ENCODE results near the gene CTCF. TPM values are rescaled to one million over a fixed set of nuclear protein-coding genes. Genes with fewer than 3 reads are reported as not detected.

Gene CTCF
- total and polyA plus RNA-seq, 2 experiments from 2014 or later: 35.5 to 46.0 TPM

DNA sequence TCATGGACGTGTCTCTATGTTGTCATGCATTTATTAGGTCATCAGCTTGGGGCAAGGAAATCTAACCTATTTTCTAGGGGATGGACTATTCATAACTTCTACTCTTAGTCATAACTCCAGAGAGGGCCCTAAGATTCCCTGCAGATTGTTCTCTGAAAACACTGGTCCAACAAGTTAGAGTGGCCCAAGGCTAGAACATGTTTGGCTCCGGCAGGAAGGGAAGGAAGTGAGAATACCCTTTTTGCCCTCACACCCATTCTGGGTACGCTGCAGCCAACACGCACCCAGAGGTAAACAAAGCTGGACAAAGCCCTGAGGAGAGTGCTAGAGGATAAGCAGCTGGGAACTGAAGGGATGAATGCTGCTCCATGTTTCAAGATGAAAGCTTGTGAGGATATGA, 114.2 kb downstream of the CTCF start:
- no peak for TF ChIP-seq EZH2phosphoT487 (IDR thresholded peaks at IDR 0.05; ENCODE audit: low read depth, severe bottlenecking, unreplicated experiment)
- TF ChIP-seq EZH2 (IDR thresholded peaks at IDR 0.05; ENCODE audit: borderline replicate concordance): no peak
- TF ChIP-seq, protein P1, sequence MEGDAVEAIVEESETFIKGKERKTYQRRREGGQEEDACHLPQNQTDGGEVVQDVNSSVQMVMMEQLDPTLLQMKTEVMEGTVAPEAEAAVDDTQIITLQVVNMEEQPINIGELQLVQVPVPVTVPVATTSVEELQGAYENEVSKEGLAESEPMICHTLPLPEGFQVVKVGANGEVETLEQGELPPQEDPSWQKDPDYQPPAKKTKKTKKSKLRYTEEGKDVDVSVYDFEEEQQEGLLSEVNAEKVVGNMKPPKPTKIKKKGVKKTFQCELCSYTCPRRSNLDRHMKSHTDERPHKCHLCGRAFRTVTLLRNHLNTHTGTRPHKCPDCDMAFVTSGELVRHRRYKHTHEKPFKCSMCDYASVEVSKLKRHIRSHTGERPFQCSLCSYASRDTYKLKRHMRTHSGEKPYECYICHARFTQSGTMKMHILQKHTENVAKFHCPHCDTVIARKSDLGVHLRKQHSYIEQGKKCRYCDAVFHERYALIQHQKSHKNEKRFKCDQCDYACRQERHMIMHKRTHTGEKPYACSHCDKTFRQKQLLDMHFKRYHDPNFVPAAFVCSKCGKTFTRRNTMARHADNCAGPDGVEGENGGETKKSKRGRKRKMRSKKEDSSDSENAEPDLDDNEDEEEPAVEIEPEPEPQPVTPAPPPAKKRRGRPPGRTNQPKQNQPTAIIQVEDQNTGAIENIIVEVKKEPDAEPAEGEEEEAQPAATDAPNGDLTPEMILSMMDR (IDR thresholded peaks at IDR 0.05; ENCODE audit: poor library complexity): no peak
- H3K27ac ChIP-seq: no peak overlapping the region
- no peaks in the 10 kb centered on the region for H3K36me3 ChIP-seq (replicated peaks; ENCODE audit: insufficient read depth, low read depth)
- H3K27me3 ChIP-seq: no peaks in the 10 kb centered on the region
- no peaks in the 10 kb centered on the region for H4K20me1 ChIP-seq (ENCODE audit: insufficient read depth, poor library complexity, severe bottlenecking)
- no peak overlapping the region for H3K4me3 ChIP-seq
- WGBS (ENCODE audit: low lambda C conversion rate, missing lambda C conversion rate): 88% methylated on average over 4 of the region's 4 CpGs
- no peak overlapping the region for H2AFZ ChIP-seq
- no peak overlapping the region for H3K4me2 ChIP-seq
- H3K79me2 ChIP-seq: no peaks in the 10 kb centered on the region
- DNase-seq (ENCODE audit: low spot score): no peak
- peaks cover 7% of the 10 kb centered on the region for H3K4me1 ChIP-seq (ENCODE audit: insufficient read depth)
- no peaks in the 10 kb centered on the region for H3K9me2 ChIP-seq (replicated peaks; ENCODE audit: insufficient read depth)
- no peaks in the 10 kb centered on the region for H3K9me3 ChIP-seq (ENCODE audit: low read depth)

DNA sequence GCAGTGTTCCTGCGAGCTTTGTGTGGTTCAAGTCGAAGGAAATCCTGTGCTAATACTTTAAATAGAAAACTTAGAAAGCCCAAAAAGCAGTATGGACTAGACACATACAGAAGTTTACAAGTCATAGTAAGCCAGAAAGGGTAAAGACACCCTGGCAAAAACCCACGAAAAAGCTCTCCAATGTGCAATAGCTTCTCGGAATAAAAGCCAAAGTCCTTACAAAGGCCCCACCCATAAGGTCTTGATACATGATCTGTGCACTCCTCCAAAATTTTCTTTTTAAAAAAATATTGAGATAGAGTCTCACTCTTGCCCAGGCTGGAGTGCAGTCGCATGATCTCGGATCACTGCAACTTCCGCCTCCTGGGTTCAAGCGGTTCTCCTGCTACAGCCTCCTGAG, 114.6 kb downstream of the CTCF start:
- 84% methylated on average over 8 of the region's 8 CpGs for WGBS (ENCODE audit: low lambda C conversion rate, missing lambda C conversion rate)
- Histone ChIP-seq H3K4me3 (no peak overlapping the region), H3K4me2 (no peak overlapping the region), H3K9me2 (replicated peaks; ENCODE audit: insufficient read depth) (no peaks in the 10 kb centered on the region), H3K36me3 (replicated peaks; ENCODE audit: insufficient read depth, low read depth) (no peaks in the 10 kb centered on the region), H3K79me2 (no peaks in the 10 kb centered on the region), H3K9me3 (ENCODE audit: low read depth) (no peaks in the 10 kb centered on the region), H3K27ac (no peak overlapping the region), H3K4me1 (ENCODE audit: insufficient read depth) (peaks cover 7% of the 10 kb centered on the region), H3K27me3 (no peaks in the 10 kb centered on the region), H4K20me1 (ENCODE audit: insufficient read depth, poor library complexity, severe bottlenecking) (no peaks in the 10 kb centered on the region), H2AFZ (no peak overlapping the region)
- DNase-seq (ENCODE audit: low spot score): no peak
- no peak for TF ChIP-seq EZH2phosphoT487 (IDR thresholded peaks at IDR 0.05; ENCODE audit: low read depth, severe bottlenecking, unreplicated experiment)
- TF ChIP-seq EZH2 (IDR thresholded peaks at IDR 0.05; ENCODE audit: borderline replicate concordance): no peak
- TF ChIP-seq, protein P1 (IDR thresholded peaks at IDR 0.05; ENCODE audit: poor library complexity): no peak

DNA sequence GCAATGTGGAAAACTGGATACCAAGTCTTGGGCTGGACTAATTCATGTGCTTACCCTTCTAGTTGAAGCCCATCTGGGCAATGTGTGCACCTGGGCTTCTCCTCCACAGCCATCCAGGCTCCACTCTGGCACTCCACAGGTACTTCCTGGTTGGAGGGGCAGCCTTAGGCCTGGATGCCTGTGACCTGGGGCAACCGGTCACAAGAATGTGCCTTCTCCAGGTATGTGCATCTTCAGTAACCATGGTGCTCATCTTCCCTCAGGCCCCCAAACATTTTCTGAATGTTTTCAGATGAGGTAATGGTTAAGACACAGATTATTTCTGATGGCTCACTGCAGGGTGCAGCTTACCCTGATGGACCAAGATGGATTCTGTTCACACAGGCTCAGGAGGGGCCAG, 115.4 kb downstream of the CTCF start:
- DNase-seq (ENCODE audit: low spot score): no peak
- WGBS (ENCODE audit: low lambda C conversion rate, missing lambda C conversion rate): 86% methylated on average over 1 of the region's 1 CpG
- no peaks in the 10 kb centered on the region for H3K9me2 ChIP-seq (replicated peaks; ENCODE audit: insufficient read depth)

DNA sequence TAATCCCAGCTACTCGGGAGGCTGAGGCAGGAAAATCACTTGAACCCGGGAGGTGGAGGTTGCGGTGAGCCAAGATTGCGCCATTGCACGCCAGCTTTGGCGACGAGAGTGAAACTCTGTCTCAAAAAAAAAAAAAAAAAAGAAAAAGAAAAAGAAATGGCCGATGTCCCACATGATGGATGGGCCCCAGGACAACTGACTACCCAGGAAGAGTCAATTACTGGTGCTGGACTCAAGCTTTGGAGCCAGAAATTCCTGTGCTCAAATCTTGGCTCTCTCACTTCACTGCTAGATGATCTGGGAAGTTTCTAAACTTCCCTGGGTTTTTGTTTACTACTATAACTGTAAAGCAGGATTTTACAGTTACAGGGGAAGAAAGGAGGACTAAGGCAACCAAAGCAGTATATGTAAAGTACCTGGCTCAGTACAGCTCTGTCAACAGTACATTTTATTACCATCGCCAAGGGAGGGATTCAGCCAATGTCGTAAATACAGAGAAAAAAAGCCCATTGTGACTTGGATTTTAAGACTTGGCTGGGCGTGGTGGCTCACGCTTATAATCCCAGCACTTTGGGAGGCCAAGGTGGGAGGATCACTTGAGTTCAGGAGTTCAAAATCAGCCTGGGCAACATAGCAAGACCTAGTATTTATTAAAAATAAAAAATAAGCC, 116.2 kb downstream of the CTCF start:
- Histone ChIP-seq H3K4me2 (no peak overlapping the region), H3K27me3 (no peaks in the 10 kb centered on the region), H3K27ac (peak overlapping the region; percentile 11), H3K36me3 (replicated peaks; ENCODE audit: insufficient read depth, low read depth) (no peaks in the 10 kb centered on the region), H3K9me3 (ENCODE audit: low read depth) (no peaks in the 10 kb centered on the region), H3K9me2 (replicated peaks; ENCODE audit: insufficient read depth) (no peaks in the 10 kb centered on the region), H3K4me3 (no peak overlapping the region), H4K20me1 (ENCODE audit: insufficient read depth, poor library complexity, severe bottlenecking) (no peaks in the 10 kb centered on the region), H3K79me2 (no peaks in the 10 kb centered on the region), H2AFZ (no peak overlapping the region), H3K4me1 (ENCODE audit: insufficient read depth) (peaks cover 7% of the 10 kb centered on the region)
- no peak for DNase-seq (ENCODE audit: low spot score)
- TF ChIP-seq, protein P1 (IDR thresholded peaks at IDR 0.05; ENCODE audit: poor library complexity): no peak
- TF ChIP-seq EZH2 (IDR thresholded peaks at IDR 0.05; ENCODE audit: borderline replicate concordance): no peak
- 82% methylated on average over 12 of the region's 12 CpGs for WGBS (ENCODE audit: low lambda C conversion rate, missing lambda C conversion rate)

More for the DNA sequence above, 115.4 kb downstream of the CTCF start:
- Histone ChIP-seq H3K79me2 (no peaks in the 10 kb centered on the region), H3K4me3 (no peak overlapping the region), H3K27me3 (no peaks in the 10 kb centered on the region), H4K20me1 (ENCODE audit: insufficient read depth, poor library complexity, severe bottlenecking) (no peaks in the 10 kb centered on the region), H2AFZ (no peak overlapping the region), H3K36me3 (replicated peaks; ENCODE audit: insufficient read depth, low read depth) (no peaks in the 10 kb centered on the region), H3K27ac (peak overlapping the region; percentile 11), H3K9me3 (ENCODE audit: low read depth) (no peaks in the 10 kb centered on the region), H3K4me1 (ENCODE audit: insufficient read depth) (peaks cover 7% of the 10 kb centered on the region), H3K4me2 (no peak overlapping the region)
- no peak for TF ChIP-seq EZH2phosphoT487 (IDR thresholded peaks at IDR 0.05; ENCODE audit: low read depth, severe bottlenecking, unreplicated experiment)
